ENCODE data around the gene KCTD18. TPM values are rescaled to one million over a fixed set of nuclear protein-coding genes. Genes with fewer than 3 reads are reported as not detected.

KCTD18 gene
- total and polyA plus RNA-seq, 10 of the 15 experiments (the other 5 are each of a cell fraction or from before 2014, with no cell fraction given) = 1.4 to 16.9 (median 12.5) TPM

DNA sequence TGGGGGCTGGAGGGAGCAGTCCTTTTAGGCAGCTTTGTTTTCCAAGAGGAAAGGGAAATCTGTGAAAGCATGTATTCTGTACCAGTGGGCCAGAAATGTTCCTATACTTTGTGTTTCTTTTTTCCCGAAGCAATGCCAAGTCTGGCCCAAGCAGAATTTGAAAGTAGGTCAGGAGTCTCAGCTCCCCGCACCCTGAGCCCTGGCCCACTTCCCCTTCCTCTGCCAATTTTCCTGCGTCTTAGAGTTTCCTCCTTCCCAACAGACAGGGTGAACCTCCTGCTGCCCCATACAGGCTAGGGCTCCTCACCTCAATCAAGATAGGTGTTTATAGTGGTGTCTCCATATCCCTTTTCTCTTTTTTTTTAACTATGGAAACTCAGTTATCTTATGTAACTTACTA lies 65.3 kb downstream of the KCTD18 start (continued):
- TF ChIP-seq HSF1 (IDR thresholded peaks at IDR 0.05; ENCODE audit: low read depth, low read length) (no peak), SMAD5 (IDR thresholded peaks at IDR 0.05; ENCODE audit: low read depth) (no peak), RUNX3 (IDR thresholded peaks at IDR 0.05; ENCODE audit: low read length) (no peak), TAF1 (IDR thresholded peaks at IDR 0.05; ENCODE audit: borderline replicate concordance, low read depth, low read length) (no peak), HCFC1 (IDR thresholded peaks at IDR 0.05; ENCODE audit: low read length) (no peak), HDAC2 (IDR thresholded peaks at IDR 0.05) (no peak), IRF3 (IDR thresholded peaks at IDR 0.05) (no peak), ETV6 (conservative IDR thresholded peaks at IDR 0.05 in 1 of 2, IDR thresholded peaks at IDR 0.05 in 1 of 2; ENCODE audit: borderline replicate concordance in 1 of 2, low read depth in 1 of 2) (no peak), RAD21 (IDR thresholded peaks at IDR 0.05; ENCODE audit: insufficient read depth, low read depth, low read length) (no peak), JUND (IDR thresholded peaks at IDR 0.05; ENCODE audit: low read depth, low read length) (no peak), CREM (IDR thresholded peaks at IDR 0.05; ENCODE audit: low read depth) (no peak)

DNA sequence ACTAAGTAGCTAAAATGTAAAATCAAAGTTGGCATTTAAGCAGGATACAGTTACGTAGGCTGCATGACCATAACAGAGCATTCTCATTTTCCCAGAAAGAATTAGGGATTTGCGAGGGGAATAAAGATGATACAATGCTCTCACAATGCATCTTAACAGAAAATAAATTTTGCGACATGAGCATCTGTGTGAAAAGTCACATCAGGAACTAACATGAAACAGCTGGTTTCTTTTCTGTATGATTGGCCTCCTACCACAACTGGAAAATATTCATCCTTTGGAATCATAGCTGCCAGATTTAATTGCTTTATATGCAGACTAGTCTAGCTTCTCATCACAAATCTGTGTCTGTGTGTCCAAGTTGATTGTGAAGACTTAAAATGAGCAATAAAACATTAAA lies 66.0 kb downstream of the KCTD18 start:
- intact Hi-C loops (cut with micrococcal nuclease; ENCODE audit: unreplicated experiment) (no loop called here), in situ Hi-C loops (cut with MboI) (no loop called here)
- no peaks in the 10 kb centered on the region for H3K9me3 ChIP-seq (replicated peaks; ENCODE audit: control insufficient read depth, insufficient read depth, low read length)
- H3K4me1 ChIP-seq (ENCODE audit: control insufficient read depth, insufficient read depth, low read length) = no peaks in the 10 kb centered on the region
- ChIA-PET RAD21 (ENCODE audit: unreplicated experiment) (no interaction called here), CTCF (interaction anchor here (1.2 to 7.2 kb wide), 3 partner anchors 12 to 38 kb away, joined by 3 to 68 read pairs (median 30); no protein-coding TSS in a partner anchor), POLR2A (no interaction called here), SMC1A (ENCODE audit: uncharacterized antibody, unreplicated experiment) (interaction anchor here (0.6 to 5.2 kb wide), 4 partner anchors 27 to 115 kb away, joined by 3 to 28 read pairs (median 8); no protein-coding TSS in a partner anchor)
- no peaks in the 10 kb centered on the region for H3K36me3 ChIP-seq (ENCODE audit: control insufficient read depth in 2 of 2, insufficient read depth in 2 of 2, low read length in 1 of 2)
- no peak overlapping the region for H3K4me3 ChIP-seq
- H2AFZ ChIP-seq (ENCODE audit: control insufficient read depth, low read depth, low read length) = no peak overlapping the region
- BruUV-seq (replicated peaks) = no TSS peak
- H3K27me3 ChIP-seq (replicated peaks in 1 of 2; ENCODE audit: control insufficient read depth in 2 of 2, insufficient read depth in 2 of 2, low read length in 1 of 2) = no peaks in the 10 kb centered on the region
- H4K20me1 ChIP-seq (ENCODE audit: control insufficient read depth, insufficient read depth) = no peaks in the 10 kb centered on the region
- no peak overlapping the region for H3K27ac ChIP-seq (ENCODE audit: control insufficient read depth, insufficient read depth)
- FAIRE-seq (no peak), DNase-seq (ENCODE audit: low read depth, low spot score) (no peak), ATAC-seq (no peak)
- no peaks in the 10 kb centered on the region for H3K79me2 ChIP-seq (ENCODE audit: control insufficient read depth, insufficient read depth, low read length)
- no peak overlapping the region for H3K4me2 ChIP-seq (ENCODE audit: control insufficient read depth, insufficient read depth)
- 98% methylated on average over 3 of the region's 3 CpGs for WGBS (ENCODE audit: insufficient coverage, insufficient replicate concordance, low lambda C conversion rate, missing lambda C conversion rate)
- H3K9ac ChIP-seq (ENCODE audit: control insufficient read depth, insufficient read depth, low read length) = no peak overlapping the region
- no peak for TF ChIP-seq EGR1 (IDR thresholded peaks at IDR 0.05; ENCODE audit: borderline replicate concordance in 1 of 2, low read depth in 2 of 2, low read length in 2 of 2)
- no peak for TF ChIP-seq MXI1 (IDR thresholded peaks at IDR 0.05; ENCODE audit: low read depth, low read length)
- TF ChIP-seq MEF2B (IDR thresholded peaks at IDR 0.05; ENCODE audit: partially characterized antibody, poor library complexity, severe bottlenecking) = no peak
- no peak for TF ChIP-seq NFYA (IDR thresholded peaks at IDR 0.05; ENCODE audit: borderline replicate concordance, low read depth, low read length)
- no peak for TF ChIP-seq CHD1 (IDR thresholded peaks at IDR 0.05; ENCODE audit: low read depth, low read length)
- no peak for TF ChIP-seq ZSCAN29 (IDR thresholded peaks at IDR 0.05)
- TF ChIP-seq FOS (IDR thresholded peaks at IDR 0.05; ENCODE audit: borderline replicate concordance, extremely low read depth, insufficient read length) = no peak
- no peak for TF ChIP-seq PAX5 (IDR thresholded peaks at IDR 0.05; ENCODE audit: borderline replicate concordance, low read depth, low read length)
- TF ChIP-seq CBX3 (IDR thresholded peaks at IDR 0.05; ENCODE audit: borderline replicate concordance, low read depth) = no peak
- no peak for TF ChIP-seq ZNF384 (IDR thresholded peaks at IDR 0.05; ENCODE audit: borderline replicate concordance, low read depth, low read length)
